HepG2 (cell line): Measurements from ENCODE around the gene DIP2C. TPM values are rescaled to one million over a fixed set of nuclear protein-coding genes. Genes with fewer than 3 reads are reported as not detected.

Experiments used
- AFF4 ChIP-seq: sonication (generic); formaldehyde crosslinking; IDR thresholded peaks from 2 replicates; pipeline ENCODE4 v1.4.0; 2020; ENCODE audit warnings: missing genetic modification reagents
- ELF1 ChIP-seq: sonication (generic); formaldehyde crosslinking; IDR thresholded peaks from 2 replicates; pipeline ENCODE4 v1.4.0; 2020; ENCODE audit warnings: missing genetic modification reagents
- GPN1 ChIP-seq: sonication (generic); formaldehyde crosslinking; IDR thresholded peaks from 2 replicates; pipeline ENCODE4 v1.5.1; 2020; ENCODE audit warnings: missing genetic modification reagents, borderline replicate concordance
- HNRNPLL ChIP-seq: fragments of 200-400 bp; formaldehyde crosslinking; IDR thresholded peaks from 2 replicates; pipeline ENCODE4 v1.6.1; 2017; ENCODE audit warnings: mild to moderate bottlenecking, low read depth, low read length; ENCODE audit not compliant: poor library complexity, severe bottlenecking
- ISX ChIP-seq: sonication (generic); formaldehyde crosslinking; conservative IDR thresholded peaks from 2 replicates; pipeline ENCODE4 v1.5.0; 2020; ENCODE audit warnings: missing genetic modification reagents
- NR2F2 ChIP-seq: IDR thresholded peaks from 2 replicates; pipeline ENCODE4 v1.6.1; 2012; ENCODE audit warnings: low read depth, inconsistent platforms, borderline replicate concordance
- POLR2G ChIP-seq: fragments of 200-400 bp; formaldehyde crosslinking; IDR thresholded peaks from 2 replicates; pipeline ENCODE4 v1.6.1; 2018; ENCODE audit warnings: mild to moderate bottlenecking, low read depth, low read length, moderate library complexity
- PRMT3 ChIP-seq: sonication (generic); formaldehyde crosslinking; IDR thresholded peaks from 2 replicates; pipeline ENCODE4 v1.8.1; 2022; ENCODE audit warnings: low read depth, mild to moderate bottlenecking, moderate library complexity, missing genetic modification reagents, borderline replicate concordance
- SRSF9 ChIP-seq: fragments of 200-400 bp; formaldehyde crosslinking; IDR thresholded peaks from 2 replicates; pipeline ENCODE4 v1.6.1; 2018; ENCODE audit warnings: borderline replicate concordance, mild to moderate bottlenecking, low read depth, low read length; ENCODE audit not compliant: insufficient read depth, poor library complexity, severe bottlenecking
- TFDP2 ChIP-seq: sonication (generic); formaldehyde crosslinking; IDR thresholded peaks from 2 replicates; pipeline ENCODE4 v1.4.0; 2020; ENCODE audit warnings: missing genetic modification reagents
- TGIF2 ChIP-seq: IDR thresholded peaks from 2 replicates; pipeline ENCODE4 v1.6.1; 2016; ENCODE audit warnings: control low read depth, missing compliant biosample characterization
- ZFP36L1 ChIP-seq: sonication (generic); formaldehyde crosslinking; IDR thresholded peaks from 2 replicates; pipeline ENCODE4 v1.8.0; 2022; ENCODE audit warnings: mild to moderate bottlenecking, missing genetic modification reagents, moderate library complexity
- ZKSCAN8 ChIP-seq: IDR thresholded peaks from 2 replicates; pipeline ENCODE4 v1.6.1; 2016; ENCODE audit warnings: borderline replicate concordance, missing genetic modification reagents, missing compliant biosample characterization
- ZNF260 ChIP-seq: sonication (generic); formaldehyde crosslinking; IDR thresholded peaks from 2 replicates; pipeline ENCODE4 v1.4.0; 2020; ENCODE audit warnings: missing genetic modification reagents, low read depth, mild to moderate bottlenecking, borderline replicate concordance
- polyA plus RNA-seq, 8 experiments: library from polyadenylated mRNA; depleted of rRNA in 3 of 8; stranded (reverse) in 7 of 8; unstranded in 1 of 8; fragments of >200 nt; fragmentation: Illumina TruSeq in 4 of 8; extraction: Trizol in 4 of 8; gene quantifications; 2 replicates each; pipeline versions ENCODE4 v1.2.1 to v1.2.3, GENCODE V29; 2011 to 2016; ENCODE audit warnings: low read depth in 4 of 8, missing spikeins in 1 of 8, mixed read lengths in 1 of 8; ENCODE audit not compliant: insufficient read depth in 1 of 8
- total RNA-seq, 5 experiments: library from RNA; depleted of rRNA; stranded (reverse); fragments of >200 nt; fragmentation: Illumina TruSeq; extraction: Trizol; gene quantifications; 2 replicates each; pipeline ENCODE4 v1.2.3, GENCODE V29; 2016; ENCODE audit warnings: low read depth in 1 of 5
- TF ChIP-seq, protein P1 (sequence below): sonication (generic); formaldehyde crosslinking; IDR thresholded peaks from one replicate; pipeline ENCODE4 v1.5.1; 2020; ENCODE audit warnings: mild to moderate bottlenecking, missing genetic modification reagents; ENCODE audit errors: not compliant biosample characterization

The DIP2C gene
- total and polyA plus RNA-seq, 2 of the 13 experiments (the other 11 are each of a cell fraction or from before 2014, with no cell fraction given), result 2.2 to 2.7 TPM

- TF ChIP-seq ISX (CRISPR knock-in tag), result no peak
- TF ChIP-seq, protein P1, sequence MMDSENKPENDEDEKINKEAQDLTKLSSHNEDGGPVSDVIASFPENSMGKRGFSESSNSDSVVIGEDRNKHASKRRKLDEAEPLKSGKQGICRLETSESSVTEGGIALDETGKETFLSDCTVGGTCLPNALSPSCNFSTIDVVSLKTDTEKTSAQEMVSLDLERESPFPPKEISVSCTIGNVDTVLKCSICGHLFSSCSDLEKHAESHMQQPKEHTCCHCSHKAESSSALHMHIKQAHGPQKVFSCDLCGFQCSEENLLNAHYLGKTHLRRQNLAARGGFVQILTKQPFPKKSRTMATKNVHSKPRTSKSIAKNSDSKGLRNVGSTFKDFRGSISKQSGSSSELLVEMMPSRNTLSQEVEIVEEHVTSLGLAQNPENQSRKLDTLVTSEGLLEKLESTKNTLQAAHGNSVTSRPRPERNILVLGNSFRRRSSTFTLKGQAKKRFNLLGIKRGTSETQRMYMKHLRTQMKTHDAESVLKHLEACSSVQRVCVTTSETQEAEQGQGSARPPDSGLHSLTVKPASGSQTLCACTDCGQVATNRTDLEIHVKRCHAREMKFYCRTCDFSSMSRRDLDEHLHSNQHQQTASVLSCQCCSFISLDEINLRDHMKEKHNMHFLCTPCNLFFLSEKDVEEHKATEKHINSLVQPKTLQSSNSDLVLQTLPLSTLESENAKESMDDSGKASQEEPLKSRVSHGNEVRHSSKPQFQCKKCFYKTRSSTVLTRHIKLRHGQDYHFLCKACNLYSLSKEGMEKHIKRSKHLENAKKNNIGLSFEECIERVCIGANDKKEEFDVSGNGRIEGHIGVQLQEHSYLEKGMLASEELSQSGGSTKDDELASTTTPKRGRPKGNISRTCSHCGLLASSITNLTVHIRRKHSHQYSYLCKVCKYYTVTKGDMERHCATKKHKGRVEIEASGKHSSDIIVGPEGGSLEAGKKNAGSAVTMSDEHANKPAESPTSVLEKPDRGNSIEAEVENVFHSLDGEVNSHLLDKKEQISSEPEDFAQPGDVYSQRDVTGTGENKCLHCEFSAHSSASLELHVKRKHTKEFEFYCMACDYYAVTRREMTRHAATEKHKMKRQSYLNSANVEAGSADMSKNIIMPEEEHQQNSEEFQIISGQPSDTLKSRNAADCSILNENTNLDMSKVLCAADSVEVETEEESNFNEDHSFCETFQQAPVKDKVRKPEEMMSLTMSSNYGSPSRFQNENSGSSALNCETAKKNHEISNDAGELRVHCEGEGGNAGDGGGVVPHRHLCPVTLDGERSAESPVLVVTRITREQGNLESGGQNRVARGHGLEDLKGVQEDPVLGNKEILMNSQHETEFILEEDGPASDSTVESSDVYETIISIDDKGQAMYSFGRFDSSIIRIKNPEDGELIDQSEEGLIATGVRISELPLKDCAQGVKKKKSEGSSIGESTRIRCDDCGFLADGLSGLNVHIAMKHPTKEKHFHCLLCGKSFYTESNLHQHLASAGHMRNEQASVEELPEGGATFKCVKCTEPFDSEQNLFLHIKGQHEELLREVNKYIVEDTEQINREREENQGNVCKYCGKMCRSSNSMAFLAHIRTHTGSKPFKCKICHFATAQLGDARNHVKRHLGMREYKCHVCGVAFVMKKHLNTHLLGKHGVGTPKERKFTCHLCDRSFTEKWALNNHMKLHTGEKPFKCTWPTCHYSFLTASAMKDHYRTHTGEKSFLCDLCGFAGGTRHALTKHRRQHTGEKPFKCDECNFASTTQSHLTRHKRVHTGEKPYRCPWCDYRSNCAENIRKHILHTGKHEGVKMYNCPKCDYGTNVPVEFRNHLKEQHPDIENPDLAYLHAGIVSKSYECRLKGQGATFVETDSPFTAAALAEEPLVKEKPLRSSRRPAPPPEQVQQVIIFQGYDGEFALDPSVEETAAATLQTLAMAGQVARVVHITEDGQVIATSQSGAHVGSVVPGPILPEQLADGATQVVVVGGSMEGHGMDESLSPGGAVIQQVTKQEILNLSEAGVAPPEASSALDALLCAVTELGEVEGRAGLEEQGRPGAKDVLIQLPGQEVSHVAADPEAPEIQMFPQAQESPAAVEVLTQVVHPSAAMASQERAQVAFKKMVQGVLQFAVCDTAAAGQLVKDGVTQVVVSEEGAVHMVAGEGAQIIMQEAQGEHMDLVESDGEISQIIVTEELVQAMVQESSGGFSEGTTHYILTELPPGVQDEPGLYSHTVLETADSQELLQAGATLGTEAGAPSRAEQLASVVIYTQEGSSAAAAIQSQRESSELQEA (CRISPR knock-in tag), result no peak
- TF ChIP-seq TGIF2, result peak; percentile 91
- peak; percentile 82 for TF ChIP-seq HNRNPLL
- no peak for TF ChIP-seq SRSF9
- no peak for TF ChIP-seq PRMT3 (CRISPR knock-in tag)
- TF ChIP-seq ZNF260 (CRISPR knock-in tag), result no peak
- TF ChIP-seq NR2F2, result no peak
- TF ChIP-seq POLR2G, result no peak
- TF ChIP-seq ZKSCAN8 (CRISPR knock-in tag), result no peak
- no peak for TF ChIP-seq GPN1 (CRISPR knock-in tag)
- no peak for TF ChIP-seq ELF1 (CRISPR knock-in tag)
- TF ChIP-seq ZFP36L1, result no peak
- TF ChIP-seq TFDP2 (CRISPR knock-in tag), result no peak; the same call in 1 of the 2 replicates
- no peak for TF ChIP-seq AFF4 (CRISPR knock-in tag)
These were observed 952 bp downstream of the DIP2C start (continued) for GRCh38 chr10:688312-689120.
